ENCODE measurements around the gene TRABD.

- no peak for TF ChIP-seq POLR2A (IDR thresholded peaks at IDR 0.05)
- no peak for TF ChIP-seq POLR2AphosphoS5 (IDR thresholded peaks at IDR 0.05; ENCODE audit: insufficient read depth in 1 of 2, low read depth in 1 of 2)
These were observed 31.2 kb downstream of the TRABD start for GRCh38 chr22:50216684-50217520.

Data from vagina (tissue), 2 donors.